ENCODE data around the gene ADGRG7.
"Not testable (repeated sequence)": the region's sequence is repeated elsewhere in the genome, so short reads cannot be mapped to it uniquely, and the experiment has no call there.

Gene ADGRG7

DNA sequence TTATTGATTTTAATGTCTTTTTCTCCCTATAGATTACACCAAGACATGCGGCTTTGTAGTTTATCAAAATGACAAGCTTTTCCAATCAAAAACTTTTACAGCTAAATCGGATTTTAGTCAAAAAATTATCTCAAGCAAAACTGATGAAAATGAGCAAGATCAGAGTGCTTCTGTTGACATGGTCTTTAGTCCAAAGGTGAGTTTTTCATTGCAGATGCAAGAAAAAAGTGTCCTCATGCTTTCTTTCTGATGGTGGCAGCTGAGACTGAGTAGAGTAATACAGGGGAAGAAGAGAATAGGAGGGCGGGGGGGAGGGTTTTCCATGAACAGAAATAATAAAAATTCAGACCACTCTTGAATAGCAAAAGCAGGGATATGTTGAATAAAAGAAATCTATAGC is 36.5 kb downstream of the ADGRG7 start:
- TF ChIP-seq, protein P1, sequence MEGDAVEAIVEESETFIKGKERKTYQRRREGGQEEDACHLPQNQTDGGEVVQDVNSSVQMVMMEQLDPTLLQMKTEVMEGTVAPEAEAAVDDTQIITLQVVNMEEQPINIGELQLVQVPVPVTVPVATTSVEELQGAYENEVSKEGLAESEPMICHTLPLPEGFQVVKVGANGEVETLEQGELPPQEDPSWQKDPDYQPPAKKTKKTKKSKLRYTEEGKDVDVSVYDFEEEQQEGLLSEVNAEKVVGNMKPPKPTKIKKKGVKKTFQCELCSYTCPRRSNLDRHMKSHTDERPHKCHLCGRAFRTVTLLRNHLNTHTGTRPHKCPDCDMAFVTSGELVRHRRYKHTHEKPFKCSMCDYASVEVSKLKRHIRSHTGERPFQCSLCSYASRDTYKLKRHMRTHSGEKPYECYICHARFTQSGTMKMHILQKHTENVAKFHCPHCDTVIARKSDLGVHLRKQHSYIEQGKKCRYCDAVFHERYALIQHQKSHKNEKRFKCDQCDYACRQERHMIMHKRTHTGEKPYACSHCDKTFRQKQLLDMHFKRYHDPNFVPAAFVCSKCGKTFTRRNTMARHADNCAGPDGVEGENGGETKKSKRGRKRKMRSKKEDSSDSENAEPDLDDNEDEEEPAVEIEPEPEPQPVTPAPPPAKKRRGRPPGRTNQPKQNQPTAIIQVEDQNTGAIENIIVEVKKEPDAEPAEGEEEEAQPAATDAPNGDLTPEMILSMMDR (IDR thresholded peaks at IDR 0.05): no peak
- no peak for DNase-seq (ENCODE audit: low spot score)
- Histone ChIP-seq H3K4me3 (no peak overlapping the region), H3K27ac (no peak overlapping the region)

DNA sequence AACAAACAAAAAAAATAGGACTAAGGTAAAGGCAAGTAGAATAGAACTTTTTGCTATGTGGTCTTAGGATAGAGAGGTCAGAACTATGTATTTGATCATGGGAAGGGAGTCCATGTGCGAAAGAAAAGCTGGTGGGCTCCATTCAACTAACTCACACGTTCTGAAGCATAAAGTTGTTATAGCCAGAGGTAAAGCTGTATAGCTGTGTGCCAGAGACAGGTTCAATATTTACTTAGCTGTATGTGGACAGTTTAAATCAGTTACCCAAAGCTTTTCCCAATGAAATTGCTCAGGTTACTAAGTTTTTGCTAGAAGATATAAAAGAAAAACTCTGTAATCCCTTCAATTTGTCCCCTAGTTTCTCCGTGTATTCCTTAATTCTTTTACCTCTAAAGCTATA is 37.8 kb downstream of the ADGRG7 start:
- no peak for DNase-seq (ENCODE audit: low spot score)
- TF ChIP-seq, protein P1 (IDR thresholded peaks at IDR 0.05): no peak
- Histone ChIP-seq H3K27ac (no peak overlapping the region), H3K4me3 (no peak overlapping the region)

DNA sequence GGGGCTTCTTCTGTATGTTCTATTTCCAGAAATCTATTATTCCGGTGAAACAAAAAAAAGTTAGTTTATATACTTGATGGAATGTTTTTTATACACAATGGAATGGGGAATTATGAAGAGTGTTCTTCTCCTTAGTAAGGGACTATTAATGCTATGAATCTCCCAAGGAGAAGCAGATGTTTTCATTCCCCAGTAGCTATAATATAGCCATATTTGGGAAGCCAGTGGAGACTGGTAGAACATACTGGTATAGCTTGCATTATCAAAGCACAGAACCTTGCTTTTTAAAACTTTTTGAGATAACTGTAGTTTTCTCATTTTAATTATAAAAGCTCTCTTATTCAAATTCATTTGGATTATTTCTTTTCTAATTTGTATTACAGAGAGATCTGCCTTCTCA is 38.3 kb downstream of the ADGRG7 start:
- no peak for DNase-seq (ENCODE audit: low spot score)
- H3K4me3 ChIP-seq: no peak overlapping the region
- TF ChIP-seq, protein P1 (IDR thresholded peaks at IDR 0.05): no peak

DNA sequence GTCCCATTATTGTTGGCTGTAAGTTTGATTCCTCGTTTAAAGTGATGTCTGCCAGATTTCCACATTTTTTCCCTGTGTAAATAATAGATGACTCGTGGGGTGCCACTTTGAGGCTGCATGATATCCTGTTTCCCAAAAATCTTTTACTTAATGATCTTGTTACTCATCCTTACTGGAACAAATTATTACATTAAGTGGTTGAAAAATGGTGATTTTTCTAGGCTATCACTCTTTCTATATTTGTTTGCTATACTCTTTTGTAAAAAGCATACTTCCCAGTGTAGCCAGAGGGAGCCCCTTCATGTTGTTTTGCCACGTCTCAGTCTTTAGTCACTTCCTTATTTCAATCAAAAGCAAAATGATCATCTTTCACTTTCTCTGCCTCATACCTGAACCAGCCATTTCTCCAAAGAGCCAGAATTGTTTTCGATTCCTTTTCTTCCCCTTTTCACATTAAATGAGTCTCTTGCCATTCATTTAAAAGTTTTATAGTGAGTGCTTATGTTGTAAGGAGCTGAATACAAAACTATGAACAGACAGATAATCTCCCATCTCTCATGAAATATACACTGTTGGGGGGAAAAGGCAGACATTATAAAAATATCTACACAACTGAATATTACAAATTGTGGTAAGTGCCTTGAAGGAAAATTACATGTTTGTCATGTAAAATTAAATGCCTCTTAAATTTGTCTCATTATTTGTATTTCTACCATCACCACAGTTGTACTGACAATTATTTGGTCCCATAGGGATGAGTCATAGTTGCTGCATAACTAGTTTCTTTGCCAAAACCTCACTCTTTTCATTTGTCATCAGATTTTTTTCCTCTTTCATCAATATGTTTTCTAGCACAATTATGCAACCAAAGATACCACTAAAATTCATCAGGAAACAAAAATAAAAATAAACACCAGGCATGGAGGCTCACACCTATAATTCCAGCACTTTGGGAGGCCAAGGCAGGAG is 41.5 kb downstream of the ADGRG7 start:
- Histone ChIP-seq H3K27ac (peak overlapping the region in 1 of 2 donors; percentile 42), H3K4me3 (peak overlapping the region; percentile 21)
- TF ChIP-seq, protein P1 (IDR thresholded peaks at IDR 0.05): no peak
- DNase-seq (ENCODE audit: low spot score): no peak

More for the DNA sequence above, 38.3 kb downstream of the ADGRG7 start:
- H3K27ac ChIP-seq: no peak overlapping the region

DNA sequence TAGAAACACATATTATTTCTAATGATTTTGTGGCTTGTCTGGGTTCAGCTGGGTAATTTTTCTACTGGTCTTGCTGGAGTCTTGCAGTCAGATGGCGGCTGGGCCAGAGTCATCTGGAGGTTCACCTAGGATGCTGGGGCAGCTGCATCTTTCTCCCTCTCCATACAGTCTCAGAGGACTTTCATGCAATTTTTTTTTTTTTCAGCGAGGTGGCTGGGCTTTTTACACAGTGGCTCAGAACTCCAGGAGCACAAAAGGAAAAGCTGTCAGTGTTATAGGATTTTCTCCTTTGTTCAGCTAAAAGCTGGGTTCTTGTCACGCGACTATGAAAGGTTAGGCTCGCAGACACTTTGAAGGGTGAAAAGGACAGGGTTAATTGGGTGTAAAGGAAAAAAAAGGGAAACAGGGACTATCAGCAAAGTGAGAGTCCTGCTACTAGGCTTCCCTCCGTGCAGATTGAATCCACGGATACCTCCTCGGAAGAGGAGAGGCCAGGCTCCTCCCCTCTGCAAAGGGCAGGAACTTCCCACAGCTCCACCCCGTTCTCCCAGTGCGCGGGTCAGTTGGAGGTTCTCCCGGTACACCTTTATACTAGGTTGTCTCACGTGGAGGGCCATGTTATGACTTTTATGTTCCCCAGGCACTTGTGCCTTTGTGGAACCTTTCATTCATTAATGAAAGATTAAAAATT is 44.3 kb downstream of the ADGRG7 start:
- TF ChIP-seq, protein P1 (IDR thresholded peaks at IDR 0.05): no peak
- Histone ChIP-seq H3K4me3 (no peak overlapping the region), H3K27ac (no peak overlapping the region)
- DNase-seq (ENCODE audit: low spot score): no peak

DNA sequence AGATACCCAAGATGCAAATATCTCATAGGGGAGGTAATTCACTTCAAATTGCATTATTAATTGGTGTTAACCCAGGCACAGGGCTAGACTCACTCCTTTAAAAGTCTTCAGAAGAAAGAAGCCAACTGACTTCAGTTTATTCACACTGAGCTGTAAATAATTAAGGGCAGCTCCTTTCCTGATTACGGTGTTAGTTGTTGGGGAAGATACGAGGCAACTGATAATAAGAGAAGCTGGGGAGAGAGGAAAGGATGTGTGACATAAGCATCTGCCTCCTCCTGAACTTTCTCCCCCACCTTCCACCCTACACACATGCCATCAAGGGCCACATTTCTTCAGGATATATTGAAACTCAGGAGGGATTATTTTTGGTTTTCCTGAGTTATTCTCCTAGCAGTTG is 47.5 kb downstream of the ADGRG7 start:
- DNase-seq (ENCODE audit: low spot score): no peak
- Histone ChIP-seq H3K27ac (no peak overlapping the region), H3K4me3 (no peak overlapping the region)
- TF ChIP-seq, protein P1 (IDR thresholded peaks at IDR 0.05): no peak

DNA sequence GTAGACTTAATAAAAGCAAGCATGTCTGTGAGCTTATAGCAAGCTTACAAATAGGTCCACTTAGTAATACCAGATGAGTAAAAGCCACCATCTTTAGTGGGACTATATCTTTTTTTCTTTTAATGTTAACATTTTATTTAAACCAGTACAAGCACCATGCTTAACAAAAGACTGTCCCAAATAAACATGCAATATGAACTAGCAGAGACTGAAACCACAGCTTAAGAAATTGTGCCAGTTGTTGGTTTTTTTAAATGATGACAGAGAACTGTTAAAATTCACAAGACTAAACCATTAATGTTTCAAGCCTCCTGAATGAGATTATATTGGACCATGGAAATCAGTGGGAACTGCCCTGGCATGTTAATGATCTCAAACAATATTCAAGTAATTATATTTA is 51.9 kb downstream of the ADGRG7 start:
- H3K27ac ChIP-seq; DNase-seq (ENCODE audit: low spot score); H3K4me3 ChIP-seq: not testable (repeated sequence)
